Liver (tissue), 2 donors: ENCODE results near the gene FOXK1.

Experiments
- JUND ChIP-seq, 2 donors: IDR thresholded peaks; 2 replicates each; pipeline ENCODE4 v1.6.1; 2016; ENCODE audit warnings: antibody characterized with exemption in 2 of 2
- RAD21 ChIP-seq, 2 donors: IDR thresholded peaks; 2 replicates each; pipeline ENCODE4 v1.6.1; 2016; ENCODE audit warnings: antibody characterized with exemption in 2 of 2, mild to moderate bottlenecking in 2 of 2
- TF ChIP-seq, protein P1 (sequence below): IDR thresholded peaks from 2 replicates; pipeline ENCODE4 v1.6.1; 2016; ENCODE audit warnings: antibody characterized with exemption, mild to moderate bottlenecking
- donor health status: healthy.

DNA sequence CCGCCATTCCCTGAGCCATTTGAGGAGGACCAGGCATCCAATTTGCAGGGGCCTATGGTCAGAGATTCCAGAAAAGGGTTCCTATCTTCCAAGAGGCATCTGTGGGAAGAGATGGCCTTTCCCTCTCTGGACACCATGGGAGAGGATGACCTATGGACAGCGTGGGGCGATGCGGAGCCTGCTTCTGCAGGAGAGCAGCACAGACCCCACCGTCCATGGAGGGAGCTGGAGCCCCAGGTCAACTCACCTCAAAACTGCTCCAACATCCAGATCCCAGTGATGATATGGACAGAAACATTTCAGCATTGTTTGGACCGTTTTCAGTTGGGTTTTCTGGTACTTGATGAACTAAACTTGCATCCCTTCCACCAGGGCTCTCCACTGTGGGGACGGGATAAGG lies 34.0 kb upstream of the FOXK1 start:
- TF ChIP-seq JUND (IDR thresholded peaks at IDR 0.05) = no peak
- no peak for TF ChIP-seq RAD21 (IDR thresholded peaks at IDR 0.05)
- TF ChIP-seq, protein P1, sequence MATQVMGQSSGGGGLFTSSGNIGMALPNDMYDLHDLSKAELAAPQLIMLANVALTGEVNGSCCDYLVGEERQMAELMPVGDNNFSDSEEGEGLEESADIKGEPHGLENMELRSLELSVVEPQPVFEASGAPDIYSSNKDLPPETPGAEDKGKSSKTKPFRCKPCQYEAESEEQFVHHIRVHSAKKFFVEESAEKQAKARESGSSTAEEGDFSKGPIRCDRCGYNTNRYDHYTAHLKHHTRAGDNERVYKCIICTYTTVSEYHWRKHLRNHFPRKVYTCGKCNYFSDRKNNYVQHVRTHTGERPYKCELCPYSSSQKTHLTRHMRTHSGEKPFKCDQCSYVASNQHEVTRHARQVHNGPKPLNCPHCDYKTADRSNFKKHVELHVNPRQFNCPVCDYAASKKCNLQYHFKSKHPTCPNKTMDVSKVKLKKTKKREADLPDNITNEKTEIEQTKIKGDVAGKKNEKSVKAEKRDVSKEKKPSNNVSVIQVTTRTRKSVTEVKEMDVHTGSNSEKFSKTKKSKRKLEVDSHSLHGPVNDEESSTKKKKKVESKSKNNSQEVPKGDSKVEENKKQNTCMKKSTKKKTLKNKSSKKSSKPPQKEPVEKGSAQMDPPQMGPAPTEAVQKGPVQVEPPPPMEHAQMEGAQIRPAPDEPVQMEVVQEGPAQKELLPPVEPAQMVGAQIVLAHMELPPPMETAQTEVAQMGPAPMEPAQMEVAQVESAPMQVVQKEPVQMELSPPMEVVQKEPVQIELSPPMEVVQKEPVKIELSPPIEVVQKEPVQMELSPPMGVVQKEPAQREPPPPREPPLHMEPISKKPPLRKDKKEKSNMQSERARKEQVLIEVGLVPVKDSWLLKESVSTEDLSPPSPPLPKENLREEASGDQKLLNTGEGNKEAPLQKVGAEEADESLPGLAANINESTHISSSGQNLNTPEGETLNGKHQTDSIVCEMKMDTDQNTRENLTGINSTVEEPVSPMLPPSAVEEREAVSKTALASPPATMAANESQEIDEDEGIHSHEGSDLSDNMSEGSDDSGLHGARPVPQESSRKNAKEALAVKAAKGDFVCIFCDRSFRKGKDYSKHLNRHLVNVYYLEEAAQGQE = no peak
